Smooth muscle cell (in vitro differentiated cells): Measurements from ENCODE around the gene COQ5. TPM values are rescaled to one million over a fixed set of nuclear protein-coding genes. Genes with fewer than 3 reads are reported as not detected.

Source experiments
- DNase-seq: peaks from one replicate; lab custom pipeline; 2025; ENCODE audit not compliant: unreplicated experiment; lab: John Stamatoyannopoulos, UW
- H2AFZ ChIP-seq: fragments of 200-600 bp; sonication (generic); 2 replicates; pipeline ENCODE4 v1.6.0; 2016; ENCODE audit warnings: antibody characterized with exemption, low read depth, mild to moderate bottlenecking
- H3F3A ChIP-seq: fragments of 200-600 bp; sonication (generic); 2 replicates; pipeline ENCODE4 v1.6.0; 2017; ENCODE audit warnings: antibody characterized with exemption, low read depth
- H3K27ac ChIP-seq: fragments of 200-600 bp; sonication (generic); 2 replicates; pipeline ENCODE4 v1.5.1; 2016; ENCODE audit warnings: low read depth, mild to moderate bottlenecking
- H3K27me3 ChIP-seq: fragments of 200-600 bp; sonication (generic); 2 replicates; pipeline ENCODE4 v1.6.1; 2016; ENCODE audit warnings: low read depth, mild to moderate bottlenecking
- H3K36me3 ChIP-seq: fragments of 200-600 bp; sonication (generic); 2 replicates; pipeline ENCODE4 v1.5.1; 2016; ENCODE audit warnings: low read depth
- H3K4me1 ChIP-seq: fragments of 200-600 bp; sonication (generic); 2 replicates; pipeline ENCODE4 v1.5.1; 2016; ENCODE audit warnings: low read depth
- H3K4me2 ChIP-seq: fragments of 200-600 bp; sonication (generic); 2 replicates; pipeline ENCODE4 v1.6.0; 2016; ENCODE audit warnings: mild to moderate bottlenecking
- H3K4me3 ChIP-seq: fragments of 200-600 bp; sonication (generic); 2 replicates; pipeline ENCODE4 v1.5.1; 2016; ENCODE audit warnings: mild to moderate bottlenecking
- H3K79me2 ChIP-seq: fragments of 200-600 bp; sonication (generic); 2 replicates; pipeline ENCODE4 v1.6.0; 2016; ENCODE audit warnings: low read depth, mild to moderate bottlenecking
- H3K9ac ChIP-seq: fragments of 200-600 bp; sonication (generic); 2 replicates; pipeline ENCODE4 v1.6.0; 2016; ENCODE audit warnings: low read depth
- H3K9me3 ChIP-seq: fragments of 200-600 bp; sonication (generic); replicated peaks from 2 replicates; pipeline ENCODE4 v1.5.1; 2016; ENCODE audit warnings: low read depth
- H4K20me1 ChIP-seq: fragments of 200-600 bp; sonication (generic); 2 replicates; pipeline ENCODE4 v1.6.0; 2016; ENCODE audit warnings: low read depth
- CTCF ChIP-seq: fragments of 200-600 bp; sonication (generic); IDR thresholded peaks from 2 replicates; pipeline ENCODE4 v1.5.1; 2017; ENCODE audit warnings: borderline replicate concordance, mild to moderate bottlenecking, antibody characterized with exemption; ENCODE audit not compliant: insufficient read depth, poor library complexity, severe bottlenecking
- WGBS: methylation state at CpG from one replicate; pipeline ENCODE4 v1.1.7; 2016; ENCODE audit warnings: low lambda C conversion rate; 5-methylcytosine and 5-hydroxymethylcytosine counted together
- polyA plus RNA-seq: library from polyadenylated mRNA; unstranded; fragments of >200 nt; fragmentation: Nextera tagmentation; extraction: Ambion mirVana; gene quantifications from 2 replicates; pipeline ENCODE4 v1.2.1, GENCODE V29; 2016
- total RNA-seq: library from RNA; depleted of rRNA; stranded (reverse); fragments of >200 nt; gene quantifications from 2 replicates; pipeline ENCODE4 v1.2.3, GENCODE V29; 2014

COQ5 gene
- total and polyA plus RNA-seq, 2 experiments from 2014 or later = 32.5 to 46.9 TPM

- Histone ChIP-seq H3K4me2 (no peak overlapping the region), H3F3A (no peaks in the 10 kb centered on the region), H3K36me3 (no peaks in the 10 kb centered on the region), H3K27ac (no peak overlapping the region), H4K20me1 (no peaks in the 10 kb centered on the region), H3K9ac (no peak overlapping the region), H3K4me1 (peaks cover 10% of the 10 kb centered on the region), H3K4me3 (no peak overlapping the region), H2AFZ (no peak overlapping the region), H3K79me2 (peaks cover 12% of the 10 kb centered on the region), H3K9me3 (no peaks in the 10 kb centered on the region), H3K27me3 (no peaks in the 10 kb centered on the region)
- TF ChIP-seq CTCF = no peak
- no peak for DNase-seq
- 98% methylated on average over 2 of the region's 2 CpGs for WGBS
Observed at GRCh38 chr12:120490833-120491512, 38.0 kb downstream of the COQ5 start.

- Histone ChIP-seq H3K4me3 (no peak overlapping the region), H3K27me3 (no peaks in the 10 kb centered on the region), H2AFZ (no peak overlapping the region), H3K9me3 (no peaks in the 10 kb centered on the region), H3K27ac (no peak overlapping the region), H3K36me3 (no peaks in the 10 kb centered on the region), H3K4me2 (no peak overlapping the region), H4K20me1 (no peaks in the 10 kb centered on the region), H3F3A (no peaks in the 10 kb centered on the region), H3K9ac (no peak overlapping the region), H3K4me1 (peaks cover 8% of the 10 kb centered on the region), H3K79me2 (peaks cover 14% of the 10 kb centered on the region)
- 89% methylated on average over 5 of the region's 5 CpGs for WGBS
- no peak for DNase-seq
- TF ChIP-seq CTCF = no peak
Observed at GRCh38 chr12:120490325-120490724, 38.6 kb downstream of the COQ5 start.

GRCh38 chr12:120489018-120489417, 39.9 kb downstream of the COQ5 start:
- no peak for TF ChIP-seq CTCF
- DNase-seq = no peak

More at GRCh38 chr12:120489018-120489417, 39.9 kb downstream of the COQ5 start:
- no peaks in the 10 kb centered on the region for H4K20me1 ChIP-seq
- H3K27ac ChIP-seq = no peak overlapping the region
- H2AFZ ChIP-seq = no peak overlapping the region
- H3F3A ChIP-seq = no peaks in the 10 kb centered on the region
- H3K79me2 ChIP-seq = peaks cover 3% of the 10 kb centered on the region
- no peaks in the 10 kb centered on the region for H3K9me3 ChIP-seq
- H3K9ac ChIP-seq = no peak overlapping the region
- no peak overlapping the region for H3K4me3 ChIP-seq
- WGBS = 93% methylated on average over 4 of the region's 4 CpGs
- no peaks in the 10 kb centered on the region for H3K27me3 ChIP-seq
- no peak overlapping the region for H3K4me2 ChIP-seq
- H3K36me3 ChIP-seq = no peaks in the 10 kb centered on the region
- no peaks in the 10 kb centered on the region for H3K4me1 ChIP-seq
